ENCODE measurements around the gene SLC18B1.
"Not testable (repeated sequence)": the region's sequence is repeated elsewhere in the genome, so short reads cannot be mapped to it uniquely, and the experiment has no call there.

SLC18B1 gene

GRCh38 chr6:132798869-132799538 is 567 bp upstream of the SLC18B1 start:
- peak; percentile 79 for DNase-seq

- no peak for DNase-seq
These were observed 3.0 kb downstream of the SLC18B1 start for GRCh38 chr6:132795461-132795860.

- DNase-seq: no peak
These were observed 5.9 kb downstream of the SLC18B1 start for GRCh38 chr6:132792510-132792909.

GRCh38 chr6:132790450-132790849 is 8.0 kb downstream of the SLC18B1 start:
- DNase-seq: no peak

- DNase-seq: no peak
These were observed 9.1 kb downstream of the SLC18B1 start for GRCh38 chr6:132789396-132789776.

- no peak for DNase-seq
These were observed 9.6 kb downstream of the SLC18B1 start for GRCh38 chr6:132788658-132789395.

- DNase-seq: no peak
These were observed 12.5 kb downstream of the SLC18B1 start for GRCh38 chr6:132785936-132786335.

- DNase-seq: peak; percentile 25
These were observed 17.6 kb downstream of the SLC18B1 start for GRCh38 chr6:132780770-132781371.

- not testable (repeated sequence) for DNase-seq
These were observed 20.6 kb downstream of the SLC18B1 start for GRCh38 chr6:132777881-132778280.

GRCh38 chr6:132768051-132768517 is 30.4 kb downstream of the SLC18B1 start:
- peak; percentile 54 for DNase-seq

GRCh38 chr6:132765560-132765959 is 32.9 kb downstream of the SLC18B1 start:
- no peak for DNase-seq

GRCh38 chr6:132764370-132764769 is 34.1 kb downstream of the SLC18B1 start:
- DNase-seq: no peak

GRCh38 chr6:132763269-132763668 is 35.2 kb downstream of the SLC18B1 start:
- DNase-seq: peak; percentile 65

GRCh38 chr6:132760256-132760655 is 38.2 kb downstream of the SLC18B1 start:
- DNase-seq: no peak

GRCh38 chr6:132758689-132759088 is 39.7 kb downstream of the SLC18B1 start:
- DNase-seq: no peak

GRCh38 chr6:132752255-132752654 is 46.2 kb downstream of the SLC18B1 start:
- no peak for DNase-seq

- DNase-seq: no peak
These were observed 46.6 kb downstream of the SLC18B1 start for GRCh38 chr6:132751828-132752227.

GRCh38 chr6:132751306-132751705 is 47.1 kb downstream of the SLC18B1 start:
- DNase-seq: peak; percentile 44

- peak; percentile 39 for DNase-seq
These were observed 47.8 kb downstream of the SLC18B1 start for GRCh38 chr6:132750455-132751248.

GRCh38 chr6:132749111-132749510 is 49.3 kb downstream of the SLC18B1 start:
- peak; percentile 57 for DNase-seq

- no peak for DNase-seq
These were observed 50.0 kb downstream of the SLC18B1 start for GRCh38 chr6:132748446-132748845.

GRCh38 chr6:132746048-132746447 is 52.4 kb downstream of the SLC18B1 start:
- no peak for DNase-seq

GRCh38 chr6:132742495-132742894 is 55.9 kb downstream of the SLC18B1 start:
- no peak for DNase-seq

Data from activated CD4-positive, alpha-beta T cell treated with anti-CD3 and anti-CD28 coated beads, Interleukin-2, amount 50 U/mL, for 16 hours (primary cell).